H9 (cell line): Measurements from ENCODE around the gene UBAC2. TPM values are rescaled to one million over a fixed set of nuclear protein-coding genes. Genes with fewer than 3 reads are reported as not detected.

Experiments used
- DNase-seq: peaks from one replicate; pipeline ENCODE4 v3.0.0-alpha.2; 2017
- H2AFZ ChIP-seq: one replicate; pipeline ENCODE4 v1.6.1; 2013; ENCODE audit warnings: mild to moderate bottlenecking, low read length, control low read depth, moderate library complexity
- H2AK5ac ChIP-seq: 2 replicates; pipeline ENCODE4 v1.6.1; 2013; ENCODE audit warnings: low read length, control low read depth, mixed read lengths; ENCODE audit not compliant: insufficient read length
- H2BK120ac ChIP-seq: one replicate; pipeline ENCODE4 v1.6.1; 2013; ENCODE audit warnings: low read depth, mild to moderate bottlenecking, low read length, control low read depth, inconsistent platforms; ENCODE audit not compliant: poor library complexity, severe bottlenecking
- H2BK12ac ChIP-seq: 2 replicates; pipeline ENCODE4 v1.6.1; 2013; ENCODE audit warnings: low read length, control low read depth, mixed read lengths, low read depth; ENCODE audit not compliant: insufficient read length
- H2BK15ac ChIP-seq: 2 replicates; pipeline ENCODE4 v1.6.1; 2013; ENCODE audit warnings: low read depth, low read length, control low read depth
- H2BK20ac ChIP-seq: one replicate; pipeline ENCODE4 v1.6.1; 2013; ENCODE audit warnings: low read depth, mild to moderate bottlenecking, low read length, control low read depth, inconsistent platforms; ENCODE audit not compliant: poor library complexity, severe bottlenecking
- H2BK5ac ChIP-seq: 2 replicates; pipeline ENCODE4 v1.6.1; 2013; ENCODE audit warnings: low read length, control low read depth, mixed read lengths; ENCODE audit not compliant: insufficient read length
- H3K14ac ChIP-seq: 2 replicates; pipeline ENCODE4 v1.6.1; 2013; ENCODE audit warnings: low read length, control low read depth; ENCODE audit not compliant: insufficient read depth
- H3K18ac ChIP-seq: 2 replicates; pipeline ENCODE4 v1.6.1; 2013; ENCODE audit warnings: low read depth, mild to moderate bottlenecking, mixed read lengths, low read length, control low read depth; ENCODE audit not compliant: insufficient read length
- H3K23ac ChIP-seq: 2 replicates; pipeline ENCODE4 v1.6.1; 2013; ENCODE audit warnings: low read length, control low read depth, mixed read lengths, low read depth; ENCODE audit not compliant: insufficient read length
- H3K23me2 ChIP-seq: 2 replicates; pipeline ENCODE4 v1.6.1; 2013; ENCODE audit warnings: low read depth, mild to moderate bottlenecking, mixed read lengths, low read length, control low read depth; ENCODE audit not compliant: insufficient read length, poor library complexity, severe bottlenecking
- H3K27ac ChIP-seq: 2 replicates; pipeline ENCODE4 v1.5.1; 2013; ENCODE audit warnings: low read length, control low read depth, mixed read lengths, low read depth; ENCODE audit not compliant: insufficient read length
- H3K27me3 ChIP-seq: 2 replicates; pipeline ENCODE4 v1.6.1; 2013; ENCODE audit warnings: low read length, control low read depth, inconsistent platforms; ENCODE audit not compliant: insufficient read depth
- H3K4ac ChIP-seq: 2 replicates; pipeline ENCODE4 v1.6.1; 2013; ENCODE audit warnings: low read depth, mild to moderate bottlenecking, control low read depth, inconsistent platforms, low read length, moderate library complexity
- H3K4me1 ChIP-seq: 2 replicates; pipeline ENCODE4 v1.6.1; 2013; ENCODE audit warnings: low read length, control low read depth, inconsistent platforms; ENCODE audit not compliant: insufficient read depth
- H3K4me2 ChIP-seq: 2 replicates; pipeline ENCODE4 v1.6.1; 2013; ENCODE audit warnings: low read length, control low read depth, mixed read lengths; ENCODE audit not compliant: insufficient read length, insufficient read depth
- H3K56ac ChIP-seq: 2 replicates; pipeline ENCODE4 v1.6.1; 2013; ENCODE audit warnings: low read depth, mild to moderate bottlenecking, mixed read lengths, low read length, control low read depth; ENCODE audit not compliant: insufficient read length
- H3K79me1 ChIP-seq: 2 replicates; pipeline ENCODE4 v1.6.1; 2013; ENCODE audit warnings: low read depth, mild to moderate bottlenecking, moderate library complexity, low read length, control low read depth, inconsistent platforms; ENCODE audit not compliant: insufficient read depth, poor library complexity, severe bottlenecking
- H3K79me2 ChIP-seq: 2 replicates; pipeline ENCODE4 v1.6.1; 2013; ENCODE audit warnings: low read length, control low read depth, inconsistent platforms; ENCODE audit not compliant: insufficient read depth
- H3K9ac ChIP-seq: 2 replicates; pipeline ENCODE4 v1.6.1; 2013; ENCODE audit warnings: low read length, control low read depth, mixed read lengths; ENCODE audit not compliant: insufficient read length; ENCODE audit errors: extremely low read depth
- H3K9me3 ChIP-seq: one replicate; pipeline ENCODE4 v1.6.1; 2013; ENCODE audit warnings: low read depth, low read length, inconsistent platforms; ENCODE audit not compliant: control insufficient read depth
- H3T11ph ChIP-seq: one replicate; pipeline ENCODE4 v1.6.1; 2013; ENCODE audit warnings: mild to moderate bottlenecking, low read length, control low read depth, inconsistent platforms
- H4K20me1 ChIP-seq: one replicate; pipeline ENCODE4 v1.6.1; 2013; ENCODE audit not compliant: control insufficient read depth, insufficient read length, insufficient read depth
- H4K5ac ChIP-seq: 2 replicates; pipeline ENCODE4 v1.6.1; 2013; ENCODE audit warnings: low read depth, mild to moderate bottlenecking, mixed read lengths, low read length, control low read depth; ENCODE audit not compliant: insufficient read length
- H4K8ac ChIP-seq: replicated peaks from 2 replicates; pipeline ENCODE4 v1.6.1; 2013; ENCODE audit warnings: low read length, control low read depth, mixed read lengths, low read depth; ENCODE audit not compliant: insufficient read length
- H4K91ac ChIP-seq: 2 replicates; pipeline ENCODE4 v1.6.1; 2013; ENCODE audit warnings: low read depth, mild to moderate bottlenecking, moderate library complexity, mixed read lengths, low read length, control low read depth; ENCODE audit not compliant: insufficient read length
- H3K27ac Mint-ChIP-seq, 3 experiments: 2 replicates in 2 of 3; 3 replicates in 1 of 3; pipeline ENCODE4 v1.8.0; 2020 to 2021; ENCODE audit warnings: mixed read lengths in 3 of 3, mild to moderate bottlenecking in 1 of 3, moderate library complexity in 1 of 3
- H3K27me3 Mint-ChIP-seq: 2 replicates; pipeline ENCODE4 v1.8.0; 2021; ENCODE audit warnings: low read depth, mild to moderate bottlenecking, moderate library complexity, mixed read lengths
- H3K36me3 Mint-ChIP-seq, 3 experiments: 2 replicates in 2 of 3; 3 replicates in 1 of 3; pipeline ENCODE4 v1.8.0; 2020 to 2021; ENCODE audit warnings: low read depth in 3 of 3, mixed read lengths in 3 of 3; ENCODE audit not compliant: insufficient read depth in 1 of 3
- H3K4me1 Mint-ChIP-seq, 2 experiments: 2 replicates each; pipeline ENCODE4 v1.8.0; 2020; ENCODE audit warnings: mixed read lengths in 2 of 2
- H3K4me3 Mint-ChIP-seq, 2 experiments: 2 replicates in 1 of 2; 3 replicates in 1 of 2; pipeline ENCODE4 v1.8.0; 2020 to 2021; ENCODE audit warnings: mild to moderate bottlenecking in 2 of 2, mixed read lengths in 2 of 2, moderate library complexity in 1 of 2
- H3K9me3 Mint-ChIP-seq, 2 experiments: 2 replicates in 1 of 2; 3 replicates in 1 of 2; pipeline ENCODE4 v1.8.0; 2020; ENCODE audit warnings: mild to moderate bottlenecking in 2 of 2, mixed read lengths in 2 of 2, moderate library complexity in 1 of 2
- CTCF ChIP-seq: fragments of 200-600 bp; sonication (generic); conservative IDR thresholded peaks from 3 replicates; pipeline ENCODE4 v1.8.0; 2021; ENCODE audit warnings: antibody characterized with exemption, mild to moderate bottlenecking
- WGBS: extraction: QIAGEN DNeasy Blood & Tissue Kit; methylation state at CpG from one replicate; pipeline ENCODE4 v1.1.7; 2013; ENCODE audit warnings: missing lambda C conversion rate, low lambda C conversion rate, mixed read lengths; ENCODE audit not compliant: insufficient read length; ENCODE audit errors: extremely low coverage; 5-methylcytosine and 5-hydroxymethylcytosine counted together
- total RNA-seq: library from RNA; stranded (reverse); gene quantifications from 2 replicates; pipeline ENCODE4 v1.2.1, GENCODE V29; 2021

Gene UBAC2
- total RNA-seq, 1 experiment from 2014 or later: 52.3 TPM

- no peaks in the 10 kb centered on the region for H3K27me3 ChIP-seq
- H3K27ac ChIP-seq: no peak overlapping the region
- no peak overlapping the region for H4K91ac ChIP-seq
- DNase-seq: no peak
- no peak overlapping the region for H4K8ac ChIP-seq
- H2BK5ac ChIP-seq: no peak overlapping the region
- no peaks in the 10 kb centered on the region for H3K4me1 ChIP-seq
- peaks cover 2% of the 10 kb centered on the region; the same call in 1 of the 2 replicates for H3K79me2 ChIP-seq
- H3K4me2 ChIP-seq: no peak overlapping the region
- H3K79me1 ChIP-seq: peaks cover 3% of the 10 kb centered on the region
- no peak overlapping the region for H2BK15ac ChIP-seq
- H2AFZ ChIP-seq: no peak overlapping the region
- H2BK12ac ChIP-seq: no peak overlapping the region
- no CpG with 5 or more reads among the region's 8 CpGs for WGBS
- H3K36me3 Mint-ChIP-seq: peaks cover 30 to 37% (median 30%) of the 10 kb centered on the region in 3 experiments
- peak overlapping the region in 2 of 3 experiments; percentile 51 to 77; a peak in 3 of 7 replicates for H3K27ac Mint-ChIP-seq
- no peak overlapping the region for H3K18ac ChIP-seq
- no peak overlapping the region for H3K14ac ChIP-seq
- no peaks in the 10 kb centered on the region for H3K9me3 ChIP-seq
- peaks cover 0 to 2% of the 10 kb centered on the region in 2 experiments; a peak in 1 of 4 replicates for H3K4me1 Mint-ChIP-seq
- peaks cover 5 to 8% of the 10 kb centered on the region in 2 experiments for H3K9me3 Mint-ChIP-seq
- no peak overlapping the region for H3K4me3 Mint-ChIP-seq
- no peak overlapping the region for H3K56ac ChIP-seq
- H3K27me3 Mint-ChIP-seq: no peaks in the 10 kb centered on the region
- H4K20me1 ChIP-seq: no peaks in the 10 kb centered on the region
- H4K5ac ChIP-seq: no peak overlapping the region
- no peak overlapping the region for H3K9ac ChIP-seq
- no peak overlapping the region for H2AK5ac ChIP-seq
- H3K4ac ChIP-seq: no peak overlapping the region
- no peaks in the 10 kb centered on the region for H3K23me2 ChIP-seq
- no peak overlapping the region for H2BK120ac ChIP-seq
- TF ChIP-seq CTCF: no peak
- H2BK20ac ChIP-seq: no peak overlapping the region
- no peak overlapping the region for H3T11ph ChIP-seq
- no peak overlapping the region for H3K23ac ChIP-seq
Observed at GRCh38 chr13:99237981-99238662, 37.5 kb downstream of the UBAC2 start.
